HEK293T (cell line): ENCODE measurements around the gene ANTXR1.

ENCODE experiments used
- ARNT ChIP-seq: fragments of 450-650 bp; IDR thresholded peaks from 2 replicates; pipeline ENCODE4 v1.6.1; 2017; ENCODE audit warnings: mild to moderate bottlenecking
- ELF4 ChIP-seq: fragments of 450-650 bp; IDR thresholded peaks from 2 replicates; pipeline ENCODE4 v1.6.1; 2017; ENCODE audit warnings: antibody characterized with exemption

GRCh38 chr2:69087912-69088240 lies 74.9 kb downstream of the ANTXR1 start:
- TF ChIP-seq ELF4 = no peak
- TF ChIP-seq ARNT = no peak
